Hepatocyte (in vitro differentiated cells): ENCODE data around the gene AGAP1. TPM values are rescaled to one million over a fixed set of nuclear protein-coding genes. Genes with fewer than 3 reads are reported as not detected.

Experiments
- DNase-seq: peaks from one replicate; pipeline ENCODE4 v3.0.0-alpha.2; 2016; ENCODE audit warnings: low spot score
- H2AFZ ChIP-seq: fragments of 200-600 bp; sonication (generic); 2 replicates; pipeline ENCODE4 v1.6.0; 2016; ENCODE audit warnings: antibody characterized with exemption, mild to moderate bottlenecking
- H3K27ac ChIP-seq: fragments of 200-600 bp; sonication (generic); 2 replicates; pipeline ENCODE4 v1.5.1; 2016; ENCODE audit warnings: mild to moderate bottlenecking
- H3K27me3 ChIP-seq: fragments of 200-600 bp; sonication (generic); 2 replicates; pipeline ENCODE4 v1.6.1; 2016
- H3K36me3 ChIP-seq: fragments of 200-600 bp; sonication (generic); replicated peaks from 2 replicates; pipeline ENCODE4 v1.5.1; 2016; ENCODE audit warnings: low read depth; ENCODE audit not compliant: insufficient read depth
- H3K4me1 ChIP-seq: fragments of 200-600 bp; sonication (generic); 2 replicates; pipeline ENCODE4 v1.5.1; 2016; ENCODE audit warnings: mild to moderate bottlenecking, moderate library complexity; ENCODE audit not compliant: insufficient read depth
- H3K4me2 ChIP-seq: fragments of 200-600 bp; sonication (generic); 2 replicates; pipeline ENCODE4 v1.6.0; 2016
- H3K4me3 ChIP-seq: fragments of 200-600 bp; sonication (generic); 2 replicates; pipeline ENCODE4 v1.5.1; 2016; ENCODE audit warnings: mild to moderate bottlenecking
- H3K79me2 ChIP-seq: fragments of 200-600 bp; sonication (generic); 2 replicates; pipeline ENCODE4 v1.6.0; 2017; ENCODE audit warnings: mild to moderate bottlenecking
- H3K9me2 ChIP-seq: fragments of 200-600 bp; sonication (generic); replicated peaks from 2 replicates; pipeline ENCODE4 v1.6.0; 2017; ENCODE audit warnings: mild to moderate bottlenecking; ENCODE audit not compliant: insufficient read depth
- H3K9me3 ChIP-seq: fragments of 200-600 bp; sonication (generic); 2 replicates; pipeline ENCODE4 v1.5.1; 2016; ENCODE audit warnings: low read depth, mild to moderate bottlenecking
- H4K20me1 ChIP-seq: fragments of 200-600 bp; sonication (generic); 2 replicates; pipeline ENCODE4 v1.6.0; 2016; ENCODE audit warnings: mild to moderate bottlenecking; ENCODE audit not compliant: insufficient read depth, poor library complexity, severe bottlenecking
- CTCF ChIP-seq: fragments of 200-600 bp; sonication (generic); IDR thresholded peaks from 2 replicates; pipeline ENCODE4 v1.5.1; 2016; ENCODE audit warnings: antibody characterized with exemption, mild to moderate bottlenecking; ENCODE audit not compliant: poor library complexity
- EZH2 ChIP-seq: fragments of 200-600 bp; sonication (generic); IDR thresholded peaks from 2 replicates; pipeline ENCODE4 v1.6.1; 2016; ENCODE audit warnings: antibody characterized with exemption, mild to moderate bottlenecking, borderline replicate concordance
- EZH2phosphoT487 ChIP-seq: fragments of 200-600 bp; sonication (generic); IDR thresholded peaks from one replicate; pipeline ENCODE4 v1.6.1; 2018; ENCODE audit warnings: antibody characterized with exemption, mild to moderate bottlenecking, low read depth, moderate library complexity; ENCODE audit not compliant: unreplicated experiment, severe bottlenecking
- WGBS: methylation state at CpG from one replicate; pipeline ENCODE4 v1.1.6; 2016; ENCODE audit warnings: low lambda C conversion rate; ENCODE audit errors: missing lambda C conversion rate; 5-methylcytosine and 5-hydroxymethylcytosine counted together
- polyA plus RNA-seq: library from polyadenylated mRNA; unstranded; fragments of >200 nt; fragmentation: Nextera tagmentation; extraction: Ambion mirVana; gene quantifications from 2 replicates; pipeline ENCODE4 v1.2.1, GENCODE V29; 2016
- total RNA-seq: library from RNA; depleted of rRNA; stranded (reverse); fragments of >200 nt; gene quantifications from 2 replicates; pipeline ENCODE4 v1.2.3, GENCODE V29; 2014

Gene AGAP1
- total and polyA plus RNA-seq, 2 experiments from 2014 or later: 12.1 to 20.0 TPM

- Histone ChIP-seq H3K9me2 (no peaks in the 10 kb centered on the region), H3K79me2 (no peaks in the 10 kb centered on the region)
- WGBS: 79% methylated on average over 21 of the region's 21 CpGs
Measured at GRCh38 chr2:235903782-235904584, 410.1 kb downstream of the AGAP1 start.

GRCh38 chr2:235904585-235904931, 410.7 kb downstream of the AGAP1 start:
- Histone ChIP-seq H3K9me2 (no peaks in the 10 kb centered on the region), H3K9me3 (no peaks in the 10 kb centered on the region), H3K27ac (no peak overlapping the region), H3K4me3 (no peak overlapping the region), H2AFZ (no peak overlapping the region), H4K20me1 (no peaks in the 10 kb centered on the region), H3K4me1 (no peaks in the 10 kb centered on the region), H3K4me2 (no peak overlapping the region), H3K79me2 (no peaks in the 10 kb centered on the region), H3K27me3 (no peaks in the 10 kb centered on the region), H3K36me3 (no peaks in the 10 kb centered on the region)
- DNase-seq: no peak
- WGBS: 49% methylated on average over 6 of the region's 6 CpGs
- TF ChIP-seq EZH2phosphoT487: no peak

More at GRCh38 chr2:235903782-235904584, 410.1 kb downstream of the AGAP1 start:
- Histone ChIP-seq H4K20me1 (no peaks in the 10 kb centered on the region), H2AFZ (no peak overlapping the region), H3K4me1 (no peaks in the 10 kb centered on the region), H3K4me3 (no peak overlapping the region), H3K4me2 (no peak overlapping the region), H3K36me3 (no peaks in the 10 kb centered on the region), H3K9me3 (no peaks in the 10 kb centered on the region), H3K27ac (no peak overlapping the region), H3K27me3 (no peaks in the 10 kb centered on the region)
- DNase-seq: no peak
- TF ChIP-seq EZH2phosphoT487: no peak
- TF ChIP-seq EZH2: no peak

- H4K20me1 ChIP-seq: no peaks in the 10 kb centered on the region
- H3K27me3 ChIP-seq: no peaks in the 10 kb centered on the region
- no peak for DNase-seq
- no peaks in the 10 kb centered on the region for H3K9me3 ChIP-seq
- H3K4me1 ChIP-seq: no peaks in the 10 kb centered on the region
- no peak for TF ChIP-seq EZH2phosphoT487
- TF ChIP-seq EZH2: no peak
- TF ChIP-seq CTCF: no peak
- no peaks in the 10 kb centered on the region for H3K36me3 ChIP-seq
- no peak overlapping the region for H3K4me3 ChIP-seq
- H2AFZ ChIP-seq: no peak overlapping the region
- H3K9me2 ChIP-seq: no peaks in the 10 kb centered on the region
- H3K79me2 ChIP-seq: no peaks in the 10 kb centered on the region
- no peak overlapping the region for H3K27ac ChIP-seq
- no peak overlapping the region for H3K4me2 ChIP-seq
- 83% methylated on average over 6 of the region's 6 CpGs for WGBS
Measured at GRCh38 chr2:235908826-235909225, 415.0 kb downstream of the AGAP1 start.

- H3K27ac ChIP-seq: no peak overlapping the region
- no peaks in the 10 kb centered on the region for H3K27me3 ChIP-seq
- H4K20me1 ChIP-seq: no peaks in the 10 kb centered on the region
- H3K4me3 ChIP-seq: no peak overlapping the region
- no peaks in the 10 kb centered on the region for H3K9me3 ChIP-seq
- no peaks in the 10 kb centered on the region for H3K79me2 ChIP-seq
- 68% methylated on average over 2 of the region's 2 CpGs for WGBS
- H3K9me2 ChIP-seq: no peaks in the 10 kb centered on the region
- no peak for DNase-seq
- TF ChIP-seq CTCF (no peak), EZH2phosphoT487 (no peak), EZH2 (no peak)
- no peaks in the 10 kb centered on the region for H3K4me1 ChIP-seq
- no peak overlapping the region for H3K4me2 ChIP-seq
- H3K36me3 ChIP-seq: no peaks in the 10 kb centered on the region
- H2AFZ ChIP-seq: no peak overlapping the region
Measured at GRCh38 chr2:235909358-235909757, 415.5 kb downstream of the AGAP1 start.
